HUES6 (cell line): ENCODE data around the gene CFAP46.
"Not testable (repeated sequence)": the region's sequence is repeated elsewhere in the genome, so short reads cannot be mapped to it uniquely, and the experiment has no call there.

ENCODE experiments used
- H3K27ac ChIP-seq: 2 replicates; pipeline ENCODE4 v1.7.0; 2013; ENCODE audit warnings: low read depth, mild to moderate bottlenecking, low read length, inconsistent platforms
- H3K27me3 ChIP-seq: 2 replicates; pipeline ENCODE4 v1.6.1; 2013; ENCODE audit warnings: low read length; ENCODE audit not compliant: control insufficient read depth, insufficient read depth
- H3K36me3 ChIP-seq: 2 replicates; pipeline ENCODE4 v1.6.1; 2013; ENCODE audit warnings: low read length; ENCODE audit not compliant: control insufficient read depth, insufficient read depth
- H3K4me1 ChIP-seq: 2 replicates; pipeline ENCODE4 v1.6.1; 2013; ENCODE audit warnings: low read length; ENCODE audit not compliant: control insufficient read depth, insufficient read depth
- H3K4me3 ChIP-seq: 2 replicates; pipeline ENCODE4 v1.5.1; 2013; ENCODE audit warnings: low read depth, low read length
- H3K9ac ChIP-seq: one replicate; pipeline ENCODE4 v1.6.1; 2013; ENCODE audit warnings: mild to moderate bottlenecking, low read length
- H3K9me3 ChIP-seq: 2 replicates; pipeline ENCODE4 v1.6.1; 2013; ENCODE audit warnings: low read depth, low read length; ENCODE audit not compliant: control insufficient read depth, insufficient read depth

Gene CFAP46

GRCh38 chr10:132923384-132923783 is 19.0 kb downstream of the CFAP46 start:
- not testable (repeated sequence) for H3K27me3 ChIP-seq

GRCh38 chr10:132922872-132923271 is 19.5 kb downstream of the CFAP46 start:
- no peaks in the 10 kb centered on the region for H3K9me3 ChIP-seq
- no peak overlapping the region for H3K4me3 ChIP-seq
- no peaks in the 10 kb centered on the region for H3K4me1 ChIP-seq
- H3K27ac ChIP-seq = no peak overlapping the region
- no peak overlapping the region for H3K9ac ChIP-seq
- H3K27me3 ChIP-seq = no peaks in the 10 kb centered on the region
- H3K36me3 ChIP-seq = no peaks in the 10 kb centered on the region

More at GRCh38 chr10:132923384-132923783, 19.0 kb downstream of the CFAP46 start:
- not testable (repeated sequence) for H3K27ac ChIP-seq, H3K9ac ChIP-seq, H3K4me3 ChIP-seq, H3K4me1 ChIP-seq, H3K36me3 ChIP-seq, H3K9me3 ChIP-seq

GRCh38 chr10:132921818-132922807 is 20.3 kb downstream of the CFAP46 start:
- no peak overlapping the region for H3K9ac ChIP-seq
- H3K4me3 ChIP-seq = no peak overlapping the region
- H3K4me1 ChIP-seq = no peaks in the 10 kb centered on the region
- H3K27me3 ChIP-seq = no peaks in the 10 kb centered on the region
- H3K27ac ChIP-seq = no peak overlapping the region
- H3K36me3 ChIP-seq = no peaks in the 10 kb centered on the region
- no peaks in the 10 kb centered on the region for H3K9me3 ChIP-seq

- Histone ChIP-seq H3K9me3 (no peaks in the 10 kb centered on the region), H3K27me3 (no peaks in the 10 kb centered on the region), H3K4me3 (no peak overlapping the region), H3K4me1 (no peaks in the 10 kb centered on the region), H3K36me3 (no peaks in the 10 kb centered on the region), H3K27ac (no peak overlapping the region), H3K9ac (no peak overlapping the region)
Measured at GRCh38 chr10:132921086-132921485, 21.3 kb downstream of the CFAP46 start.

GRCh38 chr10:132920101-132920925 is 22.1 kb downstream of the CFAP46 start:
- Histone ChIP-seq H3K4me3 (no peak overlapping the region), H3K4me1 (no peaks in the 10 kb centered on the region), H3K27ac (no peak overlapping the region), H3K27me3 (no peaks in the 10 kb centered on the region), H3K9me3 (no peaks in the 10 kb centered on the region), H3K9ac (no peak overlapping the region), H3K36me3 (no peaks in the 10 kb centered on the region)

GRCh38 chr10:132919374-132920100 is 22.8 kb downstream of the CFAP46 start:
- H3K36me3 ChIP-seq = no peaks in the 10 kb centered on the region
- no peak overlapping the region for H3K27ac ChIP-seq
- no peaks in the 10 kb centered on the region for H3K27me3 ChIP-seq
- no peaks in the 10 kb centered on the region for H3K4me1 ChIP-seq
- H3K9me3 ChIP-seq = no peaks in the 10 kb centered on the region
- no peak overlapping the region for H3K4me3 ChIP-seq
- no peak overlapping the region for H3K9ac ChIP-seq

- Histone ChIP-seq H3K27ac (no peak overlapping the region), H3K27me3 (no peaks in the 10 kb centered on the region; the same call in 1 of the 2 replicates), H3K36me3 (no peaks in the 10 kb centered on the region), H3K4me1 (no peaks in the 10 kb centered on the region), H3K9ac (no peak overlapping the region), H3K9me3 (no peaks in the 10 kb centered on the region), H3K4me3 (no peak overlapping the region)
Measured at GRCh38 chr10:132918617-132919373, 23.6 kb downstream of the CFAP46 start.

GRCh38 chr10:132918264-132918616 is 24.1 kb downstream of the CFAP46 start:
- Histone ChIP-seq H3K4me3 (no peak overlapping the region), H3K9ac (no peak overlapping the region), H3K27me3 (no peaks in the 10 kb centered on the region; the same call in 1 of the 2 replicates), H3K4me1 (no peaks in the 10 kb centered on the region), H3K9me3 (no peaks in the 10 kb centered on the region), H3K36me3 (no peaks in the 10 kb centered on the region), H3K27ac (no peak overlapping the region)

GRCh38 chr10:132916956-132917666 is 25.3 kb downstream of the CFAP46 start:
- H3K4me1 ChIP-seq = peaks cover 5% of the 10 kb centered on the region
- no peaks in the 10 kb centered on the region for H3K9me3 ChIP-seq
- no peak overlapping the region for H3K9ac ChIP-seq
- peaks cover 6% of the 10 kb centered on the region; the same call in 1 of the 2 replicates for H3K27me3 ChIP-seq
- H3K4me3 ChIP-seq = no peak overlapping the region
- no peaks in the 10 kb centered on the region for H3K36me3 ChIP-seq
- H3K27ac ChIP-seq = no peak overlapping the region

- peaks cover 6% of the 10 kb centered on the region; the same call in 1 of the 2 replicates for H3K27me3 ChIP-seq
- no peaks in the 10 kb centered on the region for H3K9me3 ChIP-seq
- H3K4me3 ChIP-seq = no peak overlapping the region
- H3K9ac ChIP-seq = no peak overlapping the region
- no peaks in the 10 kb centered on the region for H3K36me3 ChIP-seq
- H3K4me1 ChIP-seq = peaks cover 9% of the 10 kb centered on the region
- no peak overlapping the region for H3K27ac ChIP-seq
Measured at GRCh38 chr10:132916421-132916841, 25.9 kb downstream of the CFAP46 start.
